CD4-positive, alpha-beta T cell treated with Interleukin-6 at 100 ng/mL for 8 hours (primary cell): Measurements from ENCODE around the gene INAVA.

Source experiments
- DNase-seq: peaks from one replicate; pipeline ENCODE4 v3.0.0-alpha.2; 2020; ENCODE audit warnings: mixed read lengths, low spot score

INAVA gene, protein sequence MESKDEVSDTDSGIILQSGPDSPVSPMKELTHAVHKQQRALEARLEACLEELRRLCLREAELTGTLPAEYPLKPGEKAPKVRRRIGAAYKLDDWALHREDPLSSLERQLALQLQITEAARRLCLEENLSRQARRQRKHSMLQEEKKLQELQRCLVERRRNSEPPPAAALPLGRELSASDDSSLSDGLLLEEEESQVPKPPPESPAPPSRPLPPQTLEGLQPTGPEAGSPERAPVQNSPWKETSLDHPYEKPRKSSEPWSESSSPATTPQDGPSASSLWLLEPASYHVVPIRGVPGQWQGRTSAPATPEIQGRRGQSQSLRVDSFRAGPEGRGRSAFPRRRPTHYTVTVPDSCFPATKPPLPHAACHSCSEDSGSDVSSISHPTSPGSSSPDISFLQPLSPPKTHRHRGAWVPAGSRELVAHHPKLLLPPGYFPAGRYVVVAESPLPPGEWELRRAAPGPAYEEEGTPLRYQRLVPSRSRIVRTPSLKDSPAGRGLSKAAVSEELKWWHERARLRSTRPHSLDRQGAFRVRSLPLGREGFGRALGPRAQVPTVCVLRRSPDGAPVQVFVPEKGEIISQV

DNA sequence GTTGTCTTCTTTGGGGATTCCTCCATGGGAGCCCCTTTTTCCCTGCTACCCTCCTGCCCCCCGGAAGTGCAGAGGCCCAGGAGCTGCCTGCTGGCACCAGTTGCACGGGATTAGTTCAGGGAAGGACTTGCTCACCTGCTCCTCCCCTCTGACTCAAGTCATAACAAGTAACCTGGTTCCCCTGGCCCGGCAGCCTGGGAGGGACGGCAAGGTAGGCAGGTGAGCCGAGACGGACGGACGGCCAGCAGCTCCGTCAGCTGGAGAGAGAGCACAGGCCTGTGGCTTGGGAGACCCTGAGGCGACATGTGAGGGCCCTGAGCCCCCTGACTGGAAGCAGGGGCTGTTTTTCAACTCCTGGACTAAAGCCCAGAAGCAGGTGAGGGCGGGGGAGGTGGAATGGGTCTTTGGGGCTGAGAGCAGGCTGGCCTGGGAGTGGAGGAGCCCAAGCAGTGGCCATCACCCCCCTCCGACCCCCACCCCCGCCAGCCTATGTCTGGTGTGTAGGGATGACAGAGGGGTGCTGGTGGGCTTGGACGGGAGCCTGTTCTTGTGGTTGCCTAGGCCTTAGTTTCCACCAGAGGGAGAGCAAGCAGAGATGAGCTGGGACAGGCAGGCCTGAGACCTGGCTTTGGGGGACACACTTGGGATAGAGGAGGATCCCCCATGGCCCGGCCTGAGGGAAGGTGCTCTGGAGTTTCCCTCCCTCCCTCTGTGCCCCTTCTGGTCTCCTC is at the start of gene INAVA:
INAVA (plus strand) TSS at position 189 of the 731 bp plus-strand sequence. CDS start 3,501 bp downstream, outside the sequence.
- no peak for DNase-seq

DNA sequence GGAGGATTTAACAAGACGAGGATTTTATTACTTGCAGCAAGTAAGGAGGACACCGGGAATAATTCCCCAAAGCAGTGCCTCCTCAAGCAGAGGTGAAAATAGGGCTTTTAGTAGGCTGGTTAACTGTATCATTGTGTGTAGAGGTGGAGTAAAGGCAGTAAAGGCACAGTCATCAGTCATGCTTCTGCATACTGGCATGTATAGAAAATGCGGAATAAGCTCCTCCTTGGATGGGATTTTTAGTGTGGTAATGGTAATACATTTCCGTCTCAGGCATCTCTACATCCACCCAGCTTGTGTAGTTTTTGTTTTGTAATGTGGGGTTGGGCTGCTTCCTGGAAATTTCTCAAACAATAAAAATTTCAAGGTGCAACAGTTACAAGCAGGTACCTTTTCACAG is 49.3 kb upstream of the INAVA start:
- DNase-seq = no peak

DNA sequence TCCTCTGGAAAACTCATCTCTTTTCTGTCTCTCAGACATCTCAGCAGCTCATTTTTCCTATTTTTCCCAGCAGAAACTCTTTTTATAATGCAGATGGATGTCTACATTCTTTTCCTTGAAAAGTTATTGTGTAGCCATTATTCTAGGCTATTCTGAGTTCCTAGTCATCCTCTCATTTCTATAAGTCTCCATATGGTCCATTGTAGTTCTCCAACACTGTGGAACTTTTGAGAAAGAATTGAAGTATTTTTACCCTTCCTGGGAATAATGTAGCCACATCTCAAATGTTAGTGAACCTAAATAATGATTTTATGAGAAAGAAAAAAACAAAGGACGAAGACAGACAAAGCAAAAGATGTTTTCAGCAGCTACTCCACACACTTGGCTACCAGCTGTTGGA is 48.3 kb upstream of the INAVA start:
- DNase-seq = no peak

DNA sequence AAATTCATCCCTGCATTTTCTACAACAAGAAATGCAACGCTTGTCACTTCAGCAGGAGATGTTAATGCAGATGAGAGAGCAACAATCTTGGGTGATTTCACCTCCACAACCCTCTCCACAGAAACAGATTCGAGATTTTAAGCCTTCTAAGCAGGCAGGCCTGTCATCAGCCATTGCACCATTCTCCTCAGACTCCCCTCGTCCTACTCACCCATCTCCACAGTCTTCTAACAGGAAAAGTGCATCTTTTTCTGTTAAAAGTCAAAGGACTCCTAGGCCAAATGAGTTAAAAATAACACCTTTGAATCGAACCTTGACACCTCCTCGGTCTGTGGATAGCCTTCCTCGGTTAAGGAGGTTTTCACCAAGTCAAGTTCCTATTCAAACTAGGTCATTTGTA is 45.3 kb upstream of the INAVA start:
- no peak for DNase-seq

DNA sequence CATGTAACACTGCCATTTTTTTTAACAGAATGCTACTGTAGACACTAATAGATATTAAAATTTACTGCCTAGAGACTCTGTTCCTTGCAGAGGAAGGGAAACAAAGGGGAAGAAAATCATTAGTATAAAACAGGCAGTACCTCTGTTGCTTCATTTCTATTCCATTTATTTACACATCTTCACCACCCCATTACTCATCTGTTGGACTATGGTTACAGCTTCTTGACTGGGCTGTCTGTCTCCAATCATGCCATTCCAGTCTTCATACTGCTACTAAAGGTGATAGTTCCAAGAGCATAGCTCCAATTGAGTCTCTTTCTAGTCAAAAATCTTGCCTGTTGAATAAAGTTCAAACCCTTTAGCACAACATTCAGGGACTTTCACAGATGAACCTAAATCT is 44.1 kb upstream of the INAVA start:
- no peak for DNase-seq

DNA sequence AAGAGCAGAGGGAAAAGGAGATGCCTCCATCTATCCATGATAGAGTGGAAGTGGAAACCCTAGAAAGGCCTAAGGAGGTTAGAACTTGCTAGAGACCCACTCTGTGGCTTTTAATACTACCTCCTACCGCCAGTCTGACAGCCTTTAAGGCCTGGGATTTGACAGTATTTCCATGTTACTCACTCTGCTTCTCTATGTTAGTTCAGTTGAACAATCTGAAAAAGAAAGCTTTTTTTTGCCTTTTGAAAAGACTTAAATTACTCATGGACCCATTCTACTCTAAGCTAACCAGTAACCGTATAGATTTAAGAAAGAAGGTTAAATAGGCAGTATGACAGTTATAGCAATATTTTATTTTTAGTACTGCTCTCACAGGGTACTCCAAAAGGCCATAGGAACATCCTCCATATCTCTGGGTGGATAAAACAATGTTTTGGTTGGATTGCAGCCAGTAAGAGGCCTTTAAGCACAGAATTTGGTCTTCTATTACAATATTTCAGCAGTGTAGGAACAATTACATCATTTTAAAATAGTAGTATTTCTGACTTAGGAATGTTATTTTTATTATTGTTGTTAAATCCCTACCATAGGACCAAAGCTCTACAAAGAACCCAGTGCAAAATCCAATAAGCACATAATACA is 37.9 kb upstream of the INAVA start:
- no peak for DNase-seq

DNA sequence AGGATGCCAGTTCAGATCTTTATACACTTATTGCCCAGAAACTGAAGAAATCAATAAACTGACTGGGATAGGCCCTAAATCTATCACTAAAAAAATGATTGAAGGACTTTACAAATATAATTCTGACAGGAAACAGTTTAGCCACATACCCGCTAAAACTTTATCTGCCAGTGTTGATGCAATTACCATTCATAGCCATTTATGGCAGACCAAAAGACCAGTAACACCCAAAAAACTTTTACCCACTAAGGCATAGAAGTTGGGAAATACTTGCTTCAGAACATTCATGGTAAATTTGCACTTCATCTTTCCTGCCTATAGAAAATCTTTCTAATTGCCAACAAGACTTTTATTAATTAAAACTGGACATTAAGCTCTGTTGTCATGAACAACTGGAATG is 36.9 kb upstream of the INAVA start:
- DNase-seq = no peak

DNA sequence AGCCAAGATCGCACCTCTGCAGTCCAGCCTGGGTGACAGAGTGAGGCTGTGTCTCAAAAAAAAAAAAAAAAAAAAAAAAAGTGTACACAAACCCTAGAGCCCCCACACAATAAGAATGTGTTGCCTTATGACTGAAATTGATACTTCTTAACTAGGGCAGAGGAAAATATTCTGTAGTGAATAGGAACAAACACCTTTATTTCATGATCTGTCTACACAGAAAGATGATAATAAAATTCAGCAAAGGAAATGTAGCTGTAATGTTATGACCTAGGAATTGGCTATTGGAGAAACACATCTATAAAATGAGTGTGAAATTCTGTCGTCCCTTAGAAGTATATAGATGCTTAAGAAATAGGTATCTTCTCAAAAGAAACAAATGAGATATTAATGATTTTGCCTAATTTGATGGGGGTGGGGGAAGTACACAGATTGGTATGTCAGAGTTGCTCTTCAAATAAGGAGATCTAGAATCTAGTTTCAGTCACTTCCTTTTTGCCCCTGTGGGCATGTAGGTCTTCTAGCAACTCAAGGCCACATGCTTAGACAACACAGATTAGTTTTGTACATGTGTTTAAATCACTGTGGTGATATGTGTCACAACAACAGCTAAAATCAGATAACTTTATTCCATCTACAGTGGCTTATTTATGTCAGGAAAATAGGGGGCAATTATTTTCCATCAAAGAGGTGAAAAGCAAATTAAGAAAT is 32.6 kb upstream of the INAVA start:
- peak; percentile 27 for DNase-seq

DNA sequence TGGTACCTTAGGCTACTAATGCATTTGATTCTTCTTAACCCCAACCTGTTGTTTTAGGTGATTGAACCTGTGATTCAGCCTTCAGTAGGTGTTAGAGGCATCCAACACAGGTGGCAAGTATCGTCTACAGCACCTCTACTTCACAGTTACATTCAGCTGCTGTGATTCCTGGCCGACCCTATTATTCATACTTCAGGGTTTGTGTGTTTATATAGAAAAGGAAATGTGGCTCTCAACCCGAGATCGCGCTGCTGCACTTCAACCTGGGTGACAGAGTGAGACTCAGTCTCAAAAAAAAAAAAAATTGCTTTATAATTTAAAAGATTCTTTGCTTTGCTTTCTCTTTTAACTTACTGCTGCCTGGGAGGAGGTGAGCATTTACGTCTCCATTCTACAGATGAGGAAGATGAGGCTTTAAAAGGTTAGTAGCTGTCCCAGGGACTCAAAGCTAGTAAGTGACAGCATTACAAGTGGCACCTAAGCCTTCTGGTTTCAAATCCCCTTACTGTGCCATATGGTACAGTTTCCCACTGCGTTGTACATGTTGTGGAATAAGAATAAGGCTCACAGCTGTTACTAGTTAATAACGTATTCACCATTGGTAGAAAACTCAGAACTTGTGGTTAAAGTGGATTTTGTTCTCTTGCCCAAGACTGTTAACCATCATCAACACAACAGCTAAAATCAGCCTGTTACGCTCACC is 31.8 kb upstream of the INAVA start:
- DNase-seq = peak; percentile 16

DNA sequence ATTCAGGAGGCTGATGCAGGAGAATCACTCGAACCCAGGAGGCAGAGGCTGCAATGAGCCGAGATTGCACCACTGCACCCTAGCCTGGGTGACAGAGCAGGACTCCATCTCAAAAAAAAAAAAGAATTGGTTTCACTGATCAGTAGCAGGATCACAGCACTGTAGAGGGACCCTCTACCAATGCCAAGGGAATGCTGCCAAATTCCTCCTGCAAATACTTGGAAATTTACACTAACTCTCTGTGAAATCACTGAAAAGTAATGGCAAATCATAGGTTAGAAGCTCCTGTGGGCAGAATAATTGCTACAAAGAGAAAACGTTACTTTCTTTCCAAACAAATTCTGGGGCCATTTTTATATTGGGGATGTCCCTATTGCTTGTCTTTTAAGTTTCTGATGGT is 28.6 kb upstream of the INAVA start:
- no peak for DNase-seq

DNA sequence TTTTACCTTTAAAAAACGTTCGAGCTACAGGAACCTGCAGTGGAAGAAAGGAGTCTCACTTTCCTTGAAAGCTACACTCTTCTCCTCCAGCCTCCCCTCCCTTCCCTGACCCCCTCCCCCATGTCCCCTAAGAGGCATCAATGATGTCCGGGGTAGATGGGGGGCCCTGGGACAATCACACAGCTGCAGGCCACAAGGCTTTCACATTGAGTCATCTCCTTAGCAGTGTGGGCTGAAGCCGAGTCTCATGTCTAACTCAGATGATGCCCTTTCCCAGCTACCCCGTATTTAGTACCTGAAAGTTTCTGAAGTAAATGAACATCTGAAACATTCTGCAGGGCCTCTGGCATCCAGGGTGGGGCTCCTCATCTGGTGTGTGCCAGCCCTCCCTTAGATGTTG is 28.2 kb upstream of the INAVA start:
- DNase-seq = no peak

DNA sequence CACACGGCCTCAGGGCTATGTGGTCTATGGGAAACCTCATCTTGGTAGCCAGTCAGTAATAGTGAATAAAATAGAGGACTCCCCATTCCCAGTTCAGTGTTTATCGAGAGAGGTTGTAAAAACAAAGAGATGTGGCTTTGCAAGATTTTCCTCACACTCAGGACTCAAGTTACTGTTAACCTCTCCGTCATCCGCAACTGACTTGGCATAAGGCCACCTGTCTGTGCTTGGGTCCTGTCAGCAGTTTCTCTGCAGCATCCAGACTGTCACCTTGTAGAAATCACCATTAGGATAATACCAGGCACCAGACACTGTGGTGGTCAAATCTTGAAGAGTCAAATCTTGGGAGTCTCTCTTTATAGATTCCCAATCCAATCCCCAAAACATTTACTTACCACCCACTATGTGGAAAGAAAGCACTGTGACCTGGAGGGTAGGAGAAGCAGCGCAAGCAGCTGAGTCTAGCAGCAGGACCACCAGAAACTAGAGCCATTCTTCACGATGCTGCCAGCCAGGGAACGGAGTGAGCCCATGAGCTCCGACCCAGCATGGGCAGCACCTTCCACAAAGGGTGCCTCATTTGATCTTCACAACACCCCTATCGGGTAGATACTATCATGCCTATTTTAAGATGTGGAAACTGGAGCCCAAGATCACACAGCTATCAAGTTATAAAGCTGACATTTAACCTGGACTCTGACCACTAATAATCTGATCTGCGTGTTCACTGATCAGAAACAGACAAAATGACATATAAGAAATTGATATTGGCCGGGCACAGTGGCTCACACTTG is 27.5 kb upstream of the INAVA start:
- no peak for DNase-seq

DNA sequence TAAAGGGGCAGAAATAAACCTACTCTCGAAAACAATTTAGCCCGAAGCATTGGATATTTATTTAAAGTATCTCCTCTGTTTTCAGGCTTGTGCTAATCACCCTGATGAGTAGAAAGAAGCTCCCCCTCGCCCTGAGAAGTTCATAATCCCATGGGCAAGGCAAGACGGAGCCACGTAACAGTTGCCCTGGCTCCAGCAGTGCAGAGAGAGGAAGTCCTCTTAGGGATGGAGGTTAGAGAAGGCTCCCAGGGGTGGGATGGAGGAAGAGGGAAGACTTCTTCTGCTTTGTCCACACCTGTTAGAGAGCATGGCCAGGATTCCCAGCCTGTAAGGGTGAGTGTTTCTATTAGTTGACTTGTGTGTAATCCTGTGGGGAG is 25.3 kb upstream of the INAVA start:
- no peak for DNase-seq

DNA sequence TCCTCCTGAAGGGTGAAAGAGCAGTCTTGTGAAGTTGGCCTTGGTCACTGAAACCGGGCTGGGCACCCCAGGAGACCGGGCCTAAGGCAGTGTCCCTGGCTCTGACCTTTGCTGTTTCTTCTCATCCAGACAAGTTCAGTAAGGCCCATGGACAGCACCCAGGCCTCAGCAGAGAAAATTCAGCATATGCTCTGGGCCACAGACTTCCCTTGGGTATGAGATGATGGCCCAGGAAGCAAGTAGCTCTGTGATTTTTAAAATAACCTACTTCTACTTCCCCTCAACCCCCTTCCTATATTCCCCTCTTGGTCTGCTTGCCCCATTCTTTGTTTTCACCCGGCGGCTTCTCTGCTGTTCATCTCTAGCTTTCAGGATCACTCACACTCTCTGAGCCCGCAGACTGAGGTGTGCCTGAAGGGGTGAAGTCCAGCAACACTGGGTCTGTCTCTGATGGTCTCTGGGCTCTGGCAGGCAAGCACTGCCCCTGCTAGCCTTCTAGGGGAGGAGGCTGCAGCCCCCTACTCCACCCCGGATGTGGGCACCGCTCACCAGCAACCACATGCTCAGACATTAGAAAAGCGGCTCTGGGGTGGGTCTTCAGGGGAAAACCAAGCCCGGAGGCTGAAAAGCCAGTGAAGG is 24.8 kb upstream of the INAVA start:
- peak; percentile 29 for DNase-seq

DNA sequence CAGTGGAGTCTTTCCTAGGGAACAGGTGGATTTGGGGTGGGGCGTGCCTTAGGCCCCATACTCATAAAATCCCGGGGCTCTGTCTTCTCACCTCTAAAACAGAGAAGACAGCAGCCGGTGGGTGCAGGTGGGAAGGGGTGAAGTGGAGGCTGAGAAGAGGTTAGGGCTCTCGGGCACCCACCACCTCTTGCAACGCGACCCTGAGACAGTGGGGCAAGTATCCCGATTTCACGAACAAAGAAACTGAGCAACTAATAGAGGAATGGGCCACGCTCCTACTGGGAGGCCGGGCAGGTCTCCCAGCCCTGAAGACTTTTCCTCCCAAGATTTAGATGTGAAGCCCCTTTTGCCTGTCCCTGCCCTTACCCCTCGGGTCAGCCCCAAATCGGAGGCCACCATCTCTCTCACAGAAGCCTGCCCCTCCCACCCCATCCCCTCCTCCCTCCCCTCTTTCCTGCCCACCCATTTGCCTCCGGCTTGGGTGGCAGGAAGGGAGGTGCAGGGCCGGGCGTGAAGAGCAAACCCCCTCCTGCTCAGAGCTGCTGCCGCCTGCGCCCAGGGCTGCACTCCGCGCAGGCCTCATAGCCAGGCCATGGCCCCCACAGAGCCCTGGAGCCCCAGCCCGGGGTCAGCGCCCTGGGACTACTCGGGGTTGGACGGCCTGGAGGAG is 22.1 kb upstream of the INAVA start, which contains the start of gene GPR25:
GPR25 (plus strand) TSS at position 536 of the 670 bp plus-strand sequence; CDS start at position 593, 57 bp downstream.
- no peak for DNase-seq

DNA sequence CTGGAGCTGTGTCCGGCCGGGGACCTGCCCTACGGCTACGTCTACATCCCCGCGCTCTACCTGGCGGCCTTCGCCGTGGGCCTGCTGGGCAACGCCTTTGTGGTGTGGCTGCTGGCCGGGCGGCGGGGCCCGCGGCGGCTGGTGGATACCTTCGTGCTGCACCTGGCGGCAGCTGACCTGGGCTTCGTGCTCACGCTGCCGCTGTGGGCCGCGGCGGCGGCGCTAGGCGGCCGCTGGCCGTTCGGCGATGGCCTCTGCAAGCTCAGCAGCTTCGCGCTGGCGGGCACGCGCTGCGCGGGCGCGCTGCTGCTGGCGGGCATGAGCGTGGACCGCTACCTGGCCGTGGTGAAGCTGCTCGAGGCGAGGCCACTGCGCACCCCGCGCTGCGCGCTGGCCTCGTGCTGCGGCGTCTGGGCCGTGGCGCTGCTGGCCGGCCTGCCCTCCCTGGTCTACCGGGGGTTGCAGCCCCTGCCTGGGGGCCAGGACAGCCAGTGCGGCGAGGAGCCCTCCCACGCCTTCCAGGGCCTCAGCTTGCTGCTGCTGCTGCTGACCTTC is 21.5 kb upstream of the INAVA start:
- no peak for DNase-seq

DNA sequence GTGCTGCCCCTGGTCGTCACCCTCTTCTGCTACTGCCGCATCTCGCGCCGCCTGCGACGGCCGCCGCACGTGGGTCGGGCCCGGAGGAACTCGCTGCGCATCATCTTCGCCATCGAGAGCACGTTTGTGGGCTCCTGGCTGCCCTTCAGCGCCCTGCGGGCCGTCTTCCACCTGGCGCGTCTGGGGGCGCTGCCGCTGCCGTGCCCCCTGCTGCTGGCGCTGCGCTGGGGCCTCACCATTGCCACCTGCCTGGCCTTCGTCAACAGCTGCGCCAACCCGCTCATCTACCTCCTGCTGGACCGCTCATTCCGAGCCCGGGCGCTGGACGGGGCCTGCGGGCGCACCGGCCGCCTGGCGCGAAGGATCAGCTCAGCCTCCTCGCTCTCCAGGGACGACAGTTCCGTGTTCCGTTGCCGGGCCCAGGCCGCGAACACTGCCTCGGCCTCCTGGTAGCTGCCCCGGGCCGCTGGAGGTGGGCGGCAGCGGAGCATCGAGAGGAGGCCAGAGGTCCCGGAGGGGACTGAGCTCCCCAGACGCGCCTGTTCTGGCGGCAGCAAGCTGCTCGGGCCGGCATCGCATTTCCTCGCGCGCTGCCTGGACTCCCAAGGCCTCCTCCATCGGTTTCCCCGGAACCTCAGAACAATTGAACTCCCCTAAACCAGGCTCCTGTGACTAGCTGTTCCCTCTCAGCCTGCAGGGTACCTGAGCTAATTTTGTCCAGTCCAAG is 20.9 kb upstream of the INAVA start:
- no peak for DNase-seq

DNA sequence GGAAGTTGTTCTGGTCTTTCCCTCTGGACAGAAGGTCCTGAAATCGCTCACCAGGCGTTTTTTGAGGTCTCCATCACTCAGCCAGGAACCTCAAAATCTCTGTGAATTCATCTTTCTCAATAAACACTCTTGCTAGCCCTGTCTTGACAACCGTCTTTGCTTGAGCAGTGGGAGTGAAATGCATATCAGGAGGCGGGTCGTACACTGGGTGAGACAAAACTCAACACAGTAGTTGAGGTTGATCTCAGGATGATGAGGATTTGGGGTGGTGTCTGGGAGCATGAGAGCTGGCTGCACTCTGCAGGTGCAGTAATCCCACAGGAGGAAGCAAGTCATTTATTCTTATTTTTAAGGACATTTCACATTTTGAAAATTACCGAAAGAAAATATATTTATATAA is 20.0 kb upstream of the INAVA start:
- no peak for DNase-seq
